ENCODE measurements around the gene ALDH9A1. TPM values are rescaled to one million over a fixed set of nuclear protein-coding genes. Genes with fewer than 3 reads are reported as not detected.
"Not testable (repeated sequence)": the region's sequence is repeated elsewhere in the genome, so short reads cannot be mapped to it uniquely, and the experiment has no call there.

ALDH9A1 gene
- total RNA-seq, 4 donors from 2014 or later, result 47.3 to 90.4 (median 76.4) TPM

GRCh38 chr1:165712764-165713163 is 14.4 kb upstream of the ALDH9A1 start:
- H3K27me3 ChIP-seq, result no peaks in the 10 kb centered on the region
- ATAC-seq, result no peak
- no peak overlapping the region for H3K4me3 ChIP-seq
- 80 to 85% methylated on average over 3 to 5 of the region's 5 CpGs for WGBS, 2 donors (ENCODE audit: low coverage in 1 of 2)
- no peak overlapping the region for H3K27ac ChIP-seq
- TF ChIP-seq CTCF (IDR thresholded peaks at IDR 0.05) (no peak), POLR2A (IDR thresholded peaks at IDR 0.05) (no peak), EP300 (IDR thresholded peaks at IDR 0.05) (no peak), POLR2AphosphoS5 (IDR thresholded peaks at IDR 0.05) (no peak)
- no peaks in the 10 kb centered on the region for H3K4me1 ChIP-seq
- H3K9me3 ChIP-seq, result no peaks in the 10 kb centered on the region
- no peaks in the 10 kb centered on the region for H3K36me3 ChIP-seq

- 58 to 82% methylated on average over 7 to 8 of the region's 11 CpGs for WGBS, 2 donors (ENCODE audit: low coverage in 1 of 2)
- Histone ChIP-seq H3K4me3 (no peak overlapping the region), H3K36me3 (no peaks in the 10 kb centered on the region), H3K4me1 (no peaks in the 10 kb centered on the region), H3K27ac (no peak overlapping the region), H3K9me3 (no peaks in the 10 kb centered on the region), H3K27me3 (peaks cover 17% of the 10 kb centered on the region)
- no peak for ATAC-seq
- TF ChIP-seq EP300 (IDR thresholded peaks at IDR 0.05) (no peak), CTCF (IDR thresholded peaks at IDR 0.05) (no peak), POLR2A (IDR thresholded peaks at IDR 0.05) (no peak), POLR2AphosphoS5 (IDR thresholded peaks at IDR 0.05) (no peak)
Measured at GRCh38 chr1:165707984-165708706, 9.8 kb upstream of the ALDH9A1 start.

- 73 to 92% methylated on average over 2 of the region's 2 CpGs for WGBS, 2 donors (ENCODE audit: low coverage in 1 of 2)
- no peak for TF ChIP-seq CTCF (IDR thresholded peaks at IDR 0.05)
- TF ChIP-seq POLR2AphosphoS5 (IDR thresholded peaks at IDR 0.05), result no peak
- no peak for TF ChIP-seq POLR2A (IDR thresholded peaks at IDR 0.05)
- no peak for TF ChIP-seq EP300 (IDR thresholded peaks at IDR 0.05)
- Histone ChIP-seq H3K36me3 (no peaks in the 10 kb centered on the region), H3K4me3 (no peak overlapping the region), H3K27me3 (peaks cover 17% of the 10 kb centered on the region), H3K4me1 (peaks cover 0 to 8% (median 0%) of the 10 kb centered on the region in 3 donors), H3K27ac (no peak overlapping the region), H3K9me3 (no peaks in the 10 kb centered on the region)
- ATAC-seq, result no peak
Measured at GRCh38 chr1:165703648-165704047, 5.3 kb upstream of the ALDH9A1 start.

- not testable (repeated sequence) for ATAC-seq
- 72 to 82% methylated on average over 2 to 6 of the region's 7 CpGs for WGBS, 2 donors (ENCODE audit: low coverage in 1 of 2)
Measured at GRCh38 chr1:165701922-165702321, 3.6 kb upstream of the ALDH9A1 start.

GRCh38 chr1:165699577-165699976 is 1.2 kb upstream of the ALDH9A1 start:
- no peaks in the 10 kb centered on the region for H3K9me3 ChIP-seq
- H3K27me3 ChIP-seq, result peaks cover 5% of the 10 kb centered on the region
- 89 to 100% methylated on average over 2 of the region's 3 CpGs for WGBS, 2 donors (ENCODE audit: low coverage in 1 of 2)
- no peak for ATAC-seq
- H3K4me3 ChIP-seq, result no peak overlapping the region
- no peak overlapping the region for H3K27ac ChIP-seq
- no peaks in the 10 kb centered on the region for H3K36me3 ChIP-seq
- TF ChIP-seq POLR2AphosphoS5 (IDR thresholded peaks at IDR 0.05) (no peak), EP300 (IDR thresholded peaks at IDR 0.05) (no peak), CTCF (IDR thresholded peaks at IDR 0.05) (no peak), POLR2A (IDR thresholded peaks at IDR 0.05) (no peak)
- H3K4me1 ChIP-seq, result peaks cover 0 to 35% (median 11%) of the 10 kb centered on the region in 3 donors

More at GRCh38 chr1:165701922-165702321, 3.6 kb upstream of the ALDH9A1 start:
- not testable (repeated sequence) for H3K27ac ChIP-seq, H3K36me3 ChIP-seq, H3K9me3 ChIP-seq, H3K4me3 ChIP-seq
- Histone ChIP-seq H3K27me3 (peaks cover 17% of the 10 kb centered on the region), H3K4me1 (peaks cover 0 to 16% (median 6%) of the 10 kb centered on the region in 3 donors)

All from gastroesophageal sphincter (tissue), 4 donors.